ENCODE data around the gene C20orf144. TPM values are rescaled to one million over a fixed set of nuclear protein-coding genes. Genes with fewer than 3 reads are reported as not detected.
A peak's percentile ranks its signal among the peaks of the same experiment; 100 is the strongest.
"Not testable (repeated sequence)": the region's sequence is repeated elsewhere in the genome, so short reads cannot be mapped to it uniquely, and the experiment has no call there.

Gene C20orf144
- total RNA-seq, 4 donors from 2014 or later, result not detected

- no peak overlapping the region for H3K27ac ChIP-seq
- no peak overlapping the region for H3K4me3 ChIP-seq
- intact Hi-C loops (cut with DNase I; ENCODE audit: low total_unique reads), result no loop called here
- no peak for DNase-seq
- no peak for TF ChIP-seq POLR2A (IDR thresholded peaks at IDR 0.05)
- TF ChIP-seq CTCF (IDR thresholded peaks at IDR 0.05 in 4 of 5, conservative IDR thresholded peaks at IDR 0.05 in 1 of 5), result no peak
- peaks cover 0 to 42% of the 10 kb centered on the region in 2 donors for H3K36me3 ChIP-seq
- H3K9me3 ChIP-seq, result no peaks in the 10 kb centered on the region
- H3K27me3 ChIP-seq, result no peaks in the 10 kb centered on the region
- no peak for ATAC-seq
- H3K4me1 ChIP-seq, result peaks cover 13 to 25% of the 10 kb centered on the region in 2 donors
- in situ Hi-C loops (cut with MboI; ENCODE audit: low sequenced_read_pairs in 4 of 4), result no loop called here
Observed at GRCh38 chr20:33645396-33645795, 16.7 kb upstream of the C20orf144 start.

- H3K36me3 ChIP-seq, result peaks cover 0 to 34% of the 10 kb centered on the region in 2 donors
- H3K4me1 ChIP-seq, result peaks cover 13 to 25% of the 10 kb centered on the region in 2 donors
- intact Hi-C loops (cut with DNase I; ENCODE audit: low total_unique reads), result no loop called here
- TF ChIP-seq POLR2A (IDR thresholded peaks at IDR 0.05), result no peak
- H3K9me3 ChIP-seq, result no peaks in the 10 kb centered on the region
- H3K27ac ChIP-seq, result no peak overlapping the region
- ATAC-seq, result no peak
- in situ Hi-C loops (cut with MboI; ENCODE audit: low sequenced_read_pairs in 4 of 4), result no loop called here
- no peak for DNase-seq
- no peaks in the 10 kb centered on the region for H3K27me3 ChIP-seq
- H3K4me3 ChIP-seq, result no peak overlapping the region
Observed at GRCh38 chr20:33646191-33646590, 15.9 kb upstream of the C20orf144 start.

DNA sequence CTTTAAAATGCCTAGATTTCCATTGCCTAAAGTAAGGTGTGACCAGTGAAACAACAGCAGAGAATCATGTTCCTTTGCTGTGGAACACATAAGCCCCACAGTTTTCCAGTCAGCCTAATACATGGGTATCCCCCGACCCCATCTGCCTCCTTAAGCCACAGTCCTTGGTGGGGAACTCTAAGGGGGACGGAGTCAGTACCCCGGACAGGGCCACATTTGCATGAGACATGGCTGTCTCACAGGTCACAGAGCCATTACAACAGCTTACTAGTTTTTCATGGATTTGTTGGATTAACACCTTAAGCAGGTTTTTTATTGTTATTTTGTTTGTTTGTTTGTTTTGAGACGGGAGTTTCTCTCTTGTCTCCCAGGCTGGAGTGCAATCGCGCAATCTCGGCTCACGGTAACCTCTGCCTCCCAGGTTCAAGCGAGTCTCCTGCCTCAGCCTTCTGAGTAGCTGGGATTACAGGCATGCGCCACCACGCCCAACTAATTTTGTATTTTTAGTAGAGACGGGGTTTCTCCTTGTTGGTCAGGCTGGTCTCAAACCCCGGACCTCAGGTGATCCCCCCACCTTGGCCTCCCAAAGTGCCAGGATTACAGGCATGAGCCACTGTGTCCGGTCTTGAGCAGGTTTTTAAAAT lies 15.0 kb upstream of the C20orf144 start:
- intact Hi-C loops (cut with DNase I; ENCODE audit: low total_unique reads); ATAC-seq; H3K4me3 ChIP-seq; H3K27ac ChIP-seq; in situ Hi-C loops (cut with MboI; ENCODE audit: low sequenced_read_pairs in 4 of 4); DNase-seq; H3K9me3 ChIP-seq; H3K27me3 ChIP-seq: not testable (repeated sequence)
- Histone ChIP-seq H3K4me1 (peaks cover 13 to 25% of the 10 kb centered on the region in 2 donors), H3K36me3 (peaks cover 0 to 27% of the 10 kb centered on the region in 2 donors)

GRCh38 chr20:33647603-33648395 lies 14.3 kb upstream of the C20orf144 start:
- intact Hi-C loops (cut with DNase I; ENCODE audit: low total_unique reads) (no loop called here), in situ Hi-C loops (cut with MboI; ENCODE audit: low sequenced_read_pairs in 4 of 4) (no loop called here)
- no peaks in the 10 kb centered on the region for H3K9me3 ChIP-seq
- peaks cover 13 to 25% of the 10 kb centered on the region in 2 donors for H3K4me1 ChIP-seq
- DNase-seq, result peak in 1 of 2 donors; percentile 40
- no peak overlapping the region for H3K27ac ChIP-seq
- peak in 1 of 2 donors; percentile 18 for ATAC-seq
- peaks cover 0 to 20% of the 10 kb centered on the region in 2 donors for H3K36me3 ChIP-seq
- TF ChIP-seq CTCF (IDR thresholded peaks at IDR 0.05 in 4 of 5, conservative IDR thresholded peaks at IDR 0.05 in 1 of 5) (no peak), POLR2A (IDR thresholded peaks at IDR 0.05) (no peak)
- H3K4me3 ChIP-seq, result no peak overlapping the region
- no peaks in the 10 kb centered on the region for H3K27me3 ChIP-seq

DNA sequence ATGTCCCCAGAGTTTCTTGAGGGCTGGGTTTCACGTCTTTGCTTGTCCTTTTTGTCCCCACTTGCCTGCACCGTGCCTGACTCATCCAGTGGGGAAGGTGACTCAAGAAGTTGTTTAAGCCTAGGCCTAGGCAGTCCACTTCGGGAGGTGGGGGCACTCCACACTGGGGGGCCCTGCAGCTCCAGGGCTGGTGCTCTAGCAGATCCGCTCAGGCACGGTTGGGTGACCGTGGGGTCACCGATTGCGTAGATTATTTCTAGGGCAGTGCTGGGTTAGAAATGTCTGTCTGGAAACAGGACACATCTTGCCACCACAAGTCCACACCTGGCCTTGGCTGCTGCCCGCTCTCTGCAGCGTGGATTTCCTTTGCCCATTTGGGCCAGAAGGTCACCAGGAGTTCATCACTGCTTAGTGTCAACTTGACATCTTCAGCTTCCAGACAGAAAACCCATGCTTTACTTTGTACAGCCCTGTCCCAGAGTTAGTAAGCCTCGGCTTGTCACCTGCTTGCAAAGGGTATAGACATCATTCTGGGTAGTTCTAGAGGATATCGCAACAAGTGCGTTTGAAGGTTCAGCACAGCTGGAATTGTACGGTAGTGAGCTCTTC lies 13.6 kb upstream of the C20orf144 start:
- intact Hi-C loops (cut with DNase I; ENCODE audit: low total_unique reads), result no loop called here

More for the DNA sequence above, 13.6 kb upstream of the C20orf144 start:
- H3K27ac ChIP-seq, result peak overlapping the region in 3 of 4 donors; percentile 8 to 19 (median 11)
- no peak for TF ChIP-seq CTCF (IDR thresholded peaks at IDR 0.05 in 4 of 5, conservative IDR thresholded peaks at IDR 0.05 in 1 of 5)
- no peak for TF ChIP-seq POLR2A (IDR thresholded peaks at IDR 0.05)
- ATAC-seq (peak; percentile 17), DNase-seq (peak in 1 of 2 donors; percentile 19)
- no peaks in the 10 kb centered on the region for H3K9me3 ChIP-seq
- peaks cover 14 to 29% of the 10 kb centered on the region in 2 donors for H3K4me1 ChIP-seq
- peaks cover 0 to 17% of the 10 kb centered on the region in 2 donors for H3K36me3 ChIP-seq
- no peak overlapping the region for H3K4me3 ChIP-seq
- in situ Hi-C loops (cut with MboI; ENCODE audit: low sequenced_read_pairs in 4 of 4), result no loop called here
- no peaks in the 10 kb centered on the region for H3K27me3 ChIP-seq
